22Rv1 (cell line): Measurements from ENCODE around the gene CD69.

Experiments used
- H3K27ac ChIP-seq: fragments of 450-650 bp; 2 replicates; pipeline ENCODE4 v1.5.1; 2017
- CTCF ChIP-seq: fragments of 450-650 bp; IDR thresholded peaks from 2 replicates; pipeline ENCODE4 v1.5.1; 2017; ENCODE audit warnings: mild to moderate bottlenecking
- ZFX ChIP-seq: fragments of 450-650 bp; IDR thresholded peaks from 2 replicates; pipeline ENCODE4 v1.6.1; 2017; ENCODE audit warnings: antibody characterized with exemption, borderline replicate concordance

CD69 gene

GRCh38 chr12:9792961-9793617, 32.4 kb upstream of the CD69 start:
- no peak overlapping the region for H3K27ac ChIP-seq
- TF ChIP-seq CTCF (no peak), ZFX (no peak)

GRCh38 chr12:9792185-9792900, 31.6 kb upstream of the CD69 start:
- no peak for TF ChIP-seq ZFX
- no peak for TF ChIP-seq CTCF
- no peak overlapping the region for H3K27ac ChIP-seq

GRCh38 chr12:9786726-9787717, 26.3 kb upstream of the CD69 start:
- no peak overlapping the region for H3K27ac ChIP-seq
- TF ChIP-seq CTCF: no peak

GRCh38 chr12:9784816-9785215, 24.1 kb upstream of the CD69 start:
- TF ChIP-seq ZFX (no peak), CTCF (no peak)

GRCh38 chr12:9784326-9784725, 23.6 kb upstream of the CD69 start:
- TF ChIP-seq CTCF (no peak), ZFX (no peak)
- H3K27ac ChIP-seq: no peak overlapping the region

More at GRCh38 chr12:9784816-9785215, 24.1 kb upstream of the CD69 start:
- H3K27ac ChIP-seq: no peak overlapping the region

- no peak overlapping the region for H3K27ac ChIP-seq
- TF ChIP-seq ZFX (no peak), CTCF (no peak)
These were observed 22.1 kb upstream of the CD69 start for GRCh38 chr12:9782547-9783382.
